GM18519 (cell line): Measurements from ENCODE around the gene SRSF2.

Experiments
- ATAC-seq: cut with Tn5 transposase; IDR thresholded peaks from one replicate; pipeline ENCODE4 v1.9.1; 2021; ENCODE audit warnings: mild to moderate bottlenecking, moderate library complexity; ENCODE audit not compliant: unreplicated experiment, low FRiP score

Gene SRSF2

DNA sequence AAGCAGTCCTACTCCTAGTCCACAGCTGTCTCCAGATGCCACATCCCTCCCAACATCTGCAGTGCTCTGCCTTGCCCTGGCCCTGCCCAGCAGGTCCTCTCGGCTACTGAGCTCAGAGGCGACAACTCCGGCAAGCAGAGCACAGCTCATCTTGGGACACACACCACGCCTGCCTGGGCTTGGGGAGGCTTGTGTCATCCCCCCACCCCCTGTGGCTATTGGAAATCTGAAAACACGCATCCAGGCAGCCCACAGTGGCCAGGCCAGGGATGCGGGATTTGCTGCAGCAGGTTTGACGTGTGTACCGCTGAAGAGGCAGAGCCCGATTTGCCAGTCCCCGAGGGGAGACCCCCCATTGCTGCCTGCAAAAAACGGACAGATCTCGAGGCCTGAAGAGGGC, 51.8 kb downstream of the SRSF2 start:
- ATAC-seq, result no peak

- ATAC-seq, result no peak
Measured at GRCh38 chr17:76684756-76685155, 52.4 kb downstream of the SRSF2 start.
